IPS-11a (cell line): ENCODE data around the gene NEU4.
"Not testable (repeated sequence)": the region's sequence is repeated elsewhere in the genome, so short reads cannot be mapped to it uniquely, and the experiment has no call there.

ENCODE experiments used
- H3K4me3 ChIP-seq: one replicate; pipeline ENCODE4 v1.5.1; 2013; ENCODE audit warnings: low read depth, low read length, control low read depth

The NEU4 gene

DNA sequence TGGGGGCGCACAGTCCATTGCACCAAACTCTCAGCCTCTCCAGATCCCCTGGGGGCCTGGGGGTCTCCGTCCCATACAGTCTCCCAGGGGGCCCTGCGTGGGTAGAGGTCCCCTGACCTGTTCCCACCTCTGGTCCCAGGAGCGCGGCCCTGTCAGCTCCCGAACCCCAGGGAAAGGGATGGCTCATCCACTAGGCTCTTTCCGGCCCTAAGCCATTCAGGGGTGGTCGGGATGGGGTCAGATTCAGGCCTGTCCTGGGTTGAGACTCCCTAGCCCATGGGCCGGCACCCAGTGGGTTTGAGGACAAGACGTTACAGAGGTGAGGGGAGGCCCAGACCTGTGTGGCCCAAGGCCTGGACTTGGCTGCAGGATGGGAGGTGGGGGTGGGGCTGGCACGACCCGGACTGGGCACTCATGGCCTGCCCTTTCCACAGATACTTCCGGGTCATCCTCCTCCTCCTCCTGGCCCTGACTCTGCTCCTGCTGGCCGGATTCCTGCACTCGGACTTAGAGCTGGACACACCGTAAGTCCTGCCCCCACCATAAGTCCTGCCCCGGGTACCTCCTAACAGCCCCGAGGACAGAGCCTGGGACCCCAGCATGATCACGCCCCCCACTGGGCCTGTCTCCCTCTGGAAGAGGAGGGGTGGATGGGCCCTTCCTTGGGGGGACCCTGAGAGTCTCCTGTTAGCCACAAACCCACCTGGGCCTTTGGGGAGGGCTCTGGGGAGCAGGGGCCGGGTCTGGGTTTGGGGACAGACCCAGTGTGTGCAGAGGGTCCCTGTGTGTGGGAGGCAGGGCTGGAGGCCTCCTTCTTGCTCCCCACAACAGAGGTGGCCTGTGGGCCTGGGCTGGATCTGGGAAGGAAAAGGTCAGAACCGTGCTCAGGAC is 10.1 kb upstream of the NEU4 start:
- H3K4me3 ChIP-seq, result no peak overlapping the region

- no peak overlapping the region for H3K4me3 ChIP-seq
Observed at GRCh38 chr2:241799522-241800197, 9.3 kb upstream of the NEU4 start.

GRCh38 chr2:241800198-241800903 is 8.6 kb upstream of the NEU4 start:
- H3K4me3 ChIP-seq, result not testable (repeated sequence)

GRCh38 chr2:241801611-241802420 is 7.2 kb upstream of the NEU4 start:
- no peak overlapping the region for H3K4me3 ChIP-seq

DNA sequence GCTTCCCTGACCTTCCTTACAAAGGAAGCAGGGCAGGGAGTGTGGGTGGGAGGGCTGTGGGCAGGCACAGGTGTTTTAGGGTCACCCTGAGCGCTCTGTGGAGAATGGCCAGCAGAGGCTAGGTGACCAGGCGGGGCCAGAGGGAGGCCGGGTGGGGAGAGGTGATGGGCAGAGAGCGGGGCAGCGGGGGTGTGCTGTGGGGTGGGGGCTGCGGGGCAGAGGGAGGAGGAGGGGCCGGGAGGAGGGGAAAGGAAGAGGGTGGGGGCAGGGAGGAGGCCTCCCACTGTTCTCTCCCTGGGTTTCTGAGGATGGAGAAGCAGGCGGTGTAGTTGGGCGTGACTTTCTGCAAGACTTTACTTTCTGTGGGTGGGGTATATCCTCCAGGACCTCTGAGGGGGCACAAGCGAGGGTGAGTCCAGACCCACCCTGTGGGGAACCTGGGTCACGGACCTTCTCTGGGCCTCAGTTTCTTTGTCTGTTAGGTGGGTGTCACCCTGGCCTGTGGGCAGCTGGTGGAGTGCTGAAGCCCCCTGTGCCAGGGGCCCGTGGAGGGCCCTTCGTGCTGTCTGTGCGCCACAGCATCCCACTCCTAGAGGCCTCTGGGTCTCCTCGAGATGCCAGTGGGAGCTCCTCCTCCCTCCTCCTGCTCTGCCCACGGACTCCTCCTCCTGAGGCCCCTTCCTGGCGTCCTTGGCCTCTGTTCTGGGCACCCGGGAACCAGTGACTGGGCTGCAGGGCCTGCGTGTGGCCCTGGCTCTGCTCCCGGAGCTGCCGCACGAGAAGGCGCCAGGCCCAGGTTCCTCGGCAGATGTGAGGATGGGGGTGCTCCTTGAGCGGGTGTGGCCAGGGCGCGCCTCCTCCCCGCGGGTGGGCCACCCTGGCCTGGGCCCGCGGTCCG is 6.3 kb upstream of the NEU4 start:
- no peak overlapping the region for H3K4me3 ChIP-seq

DNA sequence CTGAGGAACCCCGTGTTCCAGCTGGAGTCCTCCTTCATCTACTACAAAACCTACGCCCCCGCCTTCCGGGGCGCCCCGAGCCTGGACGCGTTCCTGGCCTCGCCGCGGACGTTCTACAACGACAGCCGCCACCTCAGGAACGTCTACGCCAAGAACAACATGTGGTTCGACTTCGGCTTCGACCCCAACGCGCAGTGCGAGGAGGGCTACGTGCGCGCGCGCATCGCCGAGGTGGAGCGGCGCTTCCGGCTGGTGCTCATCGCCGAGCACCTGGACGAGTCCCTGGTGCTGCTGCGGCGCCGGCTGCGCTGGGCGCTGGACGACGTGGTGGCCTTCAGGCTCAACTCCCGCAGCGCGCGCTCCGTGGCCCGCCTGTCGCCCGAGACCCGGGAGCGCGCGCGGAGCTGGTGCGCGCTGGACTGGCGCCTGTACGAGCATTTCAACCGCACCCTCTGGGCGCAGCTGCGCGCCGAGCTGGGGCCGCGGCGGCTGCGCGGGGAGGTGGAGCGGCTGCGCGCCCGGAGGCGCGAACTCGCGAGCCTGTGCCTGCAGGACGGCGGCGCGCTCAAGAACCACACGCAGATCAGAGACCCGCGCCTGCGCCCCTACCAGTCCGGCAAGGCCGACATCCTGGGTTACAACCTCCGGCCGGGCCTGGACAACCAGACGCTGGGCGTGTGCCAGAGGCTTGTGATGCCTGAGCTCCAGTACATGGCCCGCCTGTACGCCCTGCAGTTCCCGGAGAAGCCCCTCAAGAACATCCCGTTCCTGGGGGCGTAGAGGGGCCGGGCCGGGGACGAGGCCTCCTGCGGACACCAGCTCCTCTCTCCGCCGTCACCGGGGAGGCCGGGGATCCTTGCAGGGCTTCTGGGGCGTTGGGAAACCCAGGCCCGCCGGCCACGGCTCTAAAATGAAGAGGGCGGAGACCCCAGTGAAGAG is 5.3 kb upstream of the NEU4 start:
- peak overlapping the region; percentile 24 for H3K4me3 ChIP-seq

GRCh38 chr2:241804326-241805229 is 4.4 kb upstream of the NEU4 start:
- no peak overlapping the region for H3K4me3 ChIP-seq

DNA sequence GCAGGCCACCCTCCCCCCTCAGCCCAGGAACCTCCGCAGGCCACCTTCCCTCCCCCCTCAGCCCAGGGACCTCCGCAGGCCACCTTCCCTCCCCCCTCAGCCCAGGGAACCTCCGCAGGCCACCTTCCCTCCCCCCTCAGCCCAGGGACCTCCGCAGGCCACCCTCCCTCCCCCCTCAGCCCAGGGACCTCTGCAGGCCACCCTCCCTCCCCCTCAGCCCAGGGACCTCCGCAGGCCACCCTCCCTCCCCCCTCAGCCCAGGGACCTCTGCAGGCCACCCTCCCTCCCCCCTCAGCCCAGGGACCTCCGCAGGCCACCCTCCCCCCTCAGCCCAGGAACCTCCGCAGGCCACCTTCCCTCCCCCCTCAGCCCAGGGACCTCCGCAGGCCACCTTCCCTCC is 2.8 kb upstream of the NEU4 start:
- not testable (repeated sequence) for H3K4me3 ChIP-seq

GRCh38 chr2:241808051-241808720 is 807 bp upstream of the NEU4 start:
- no peak overlapping the region for H3K4me3 ChIP-seq

DNA sequence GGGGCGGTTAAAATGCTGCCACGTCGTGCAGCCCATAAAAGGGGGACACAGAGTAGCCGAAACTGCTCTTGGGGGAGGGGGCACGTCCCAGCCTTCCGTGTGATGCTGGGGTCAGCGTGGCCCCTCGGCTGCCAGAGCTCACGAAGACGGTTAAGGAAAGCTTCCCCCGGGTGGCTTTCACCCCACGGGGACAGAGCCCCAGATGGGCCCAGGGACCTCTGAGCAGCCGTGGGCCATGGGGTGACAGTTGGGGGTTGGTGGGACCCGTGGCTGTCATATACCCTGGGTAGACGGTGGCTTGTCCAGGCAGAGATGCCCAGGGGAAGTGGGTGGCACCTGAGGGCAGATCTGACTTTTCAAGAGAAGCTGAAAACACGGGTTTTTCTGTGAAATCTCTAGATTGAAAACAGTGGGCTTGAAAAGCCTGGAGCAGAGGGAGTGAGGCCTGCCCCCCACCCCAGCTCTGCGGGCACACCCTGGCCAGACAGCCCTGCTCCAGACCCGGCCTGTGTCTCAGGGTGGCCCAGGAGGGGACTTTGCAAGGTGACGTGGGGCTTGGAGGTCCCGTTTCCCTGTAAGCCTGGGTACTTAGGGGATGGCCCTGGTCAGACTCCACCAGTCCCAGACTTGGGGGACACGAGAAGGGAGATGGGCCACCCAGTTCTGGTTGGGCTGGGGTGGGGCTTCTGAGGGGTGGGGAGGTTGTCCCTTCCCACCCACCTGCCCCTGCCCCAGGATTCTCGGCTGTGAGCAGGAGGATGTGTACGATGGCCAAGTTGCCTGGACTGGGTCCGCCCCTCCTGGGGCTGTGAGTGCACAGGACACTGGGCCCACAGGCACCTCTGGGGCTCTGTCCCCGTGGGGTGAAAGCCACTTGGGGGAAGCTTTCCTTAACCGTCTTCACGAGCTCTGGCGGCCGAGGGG is 652 bp downstream of the NEU4 start:
- H3K4me3 ChIP-seq, result no peak overlapping the region

DNA sequence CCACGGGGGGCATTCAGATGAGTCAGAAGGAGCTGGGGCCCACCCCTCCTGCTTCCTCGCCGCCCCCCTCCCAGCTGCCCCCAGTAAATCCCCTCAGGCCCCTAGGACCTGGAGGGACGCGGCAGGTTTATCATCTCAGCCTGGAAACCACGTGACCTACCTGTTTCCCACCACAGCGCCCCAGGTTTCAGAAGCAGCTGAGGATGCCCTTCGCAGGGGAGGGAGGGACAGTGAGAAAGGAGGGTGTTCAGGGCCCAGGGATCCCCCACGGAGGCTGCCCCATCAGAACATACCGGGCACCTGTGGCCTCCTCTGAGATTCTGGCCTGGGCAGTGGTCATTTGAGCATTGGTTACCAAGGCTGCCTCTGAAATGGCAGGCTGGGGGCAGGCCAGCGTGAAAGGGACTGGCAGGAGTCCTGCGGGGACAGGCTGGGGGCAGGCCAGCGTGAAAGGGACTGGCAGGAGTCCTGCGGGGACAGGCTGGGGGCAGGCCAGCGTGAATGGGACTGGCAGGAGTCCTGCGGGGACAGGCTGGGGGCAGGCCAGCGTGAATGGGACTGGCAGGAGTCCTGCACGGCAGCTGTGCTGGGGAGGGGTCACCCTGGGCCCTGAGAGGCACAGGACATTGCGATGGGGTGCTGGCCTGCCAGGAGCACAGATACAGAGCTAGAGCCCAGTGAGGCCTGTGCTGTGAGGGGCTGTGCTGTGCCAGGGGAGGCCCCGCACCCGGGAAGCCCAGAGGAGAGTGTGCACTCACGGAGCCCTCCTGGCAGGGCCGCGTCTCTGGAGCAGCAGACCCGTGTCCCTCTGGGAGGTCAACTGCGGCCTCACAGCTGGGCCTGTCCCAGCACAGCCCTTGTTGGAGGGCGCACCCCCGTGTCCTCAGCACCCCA is 1.6 kb downstream of the NEU4 start:
- H3K4me3 ChIP-seq, result no peak overlapping the region

GRCh38 chr2:241811201-241811951 is 2.4 kb downstream of the NEU4 start:
- no peak overlapping the region for H3K4me3 ChIP-seq

- no peak overlapping the region for H3K4me3 ChIP-seq
Observed at GRCh38 chr2:241811952-241812729, 3.1 kb downstream of the NEU4 start.
